ENCODE measurements around the gene FCF1.

GRCh38 chr14:74733221-74733620, 20.3 kb downstream of the FCF1 start:
- TF ChIP-seq ZNF626 (tag by site-specific recombination; IDR thresholded peaks at IDR 0.05) (no peak), SP7 (tag by site-specific recombination; IDR thresholded peaks at IDR 0.05) (no peak), ZBTB8A (tag by site-specific recombination; IDR thresholded peaks at IDR 0.05) (no peak), SALL2 (tag by site-specific recombination; IDR thresholded peaks at IDR 0.05; ENCODE audit: borderline replicate concordance) (no peak), ZNF239 (tag by site-specific recombination; IDR thresholded peaks at IDR 0.05) (no peak), AEBP2 (tag by site-specific recombination; IDR thresholded peaks at IDR 0.05; ENCODE audit: borderline replicate concordance) (no peak), REST (tag by site-specific recombination; IDR thresholded peaks at IDR 0.05) (no peak), CTCF (tag by site-specific recombination; IDR thresholded peaks at IDR 0.05) (no peak), ZNF768 (tag by site-specific recombination; IDR thresholded peaks at IDR 0.05) (no peak), ZNF274 (IDR thresholded peaks at IDR 0.05; ENCODE audit: low read length) (no peak), ZNF274 (tag by site-specific recombination; IDR thresholded peaks at IDR 0.05; ENCODE audit: borderline replicate concordance) (no peak), ZNF777 (tag by site-specific recombination; IDR thresholded peaks at IDR 0.05; ENCODE audit: borderline replicate concordance) (no peak), ZNF501 (tag by site-specific recombination; IDR thresholded peaks at IDR 0.05) (no peak)
